Ovary (tissue), 9 donors: ENCODE results near the gene STT3A. TPM values are rescaled to one million over a fixed set of nuclear protein-coding genes. Genes with fewer than 3 reads are reported as not detected.

Experiments
- DNase-seq, 5 donors: peaks; one replicate each; pipeline ENCODE4 v3.0.0-alpha.2; 2019 to 2020
- H3K27ac ChIP-seq, 2 donors: fragments of 200-600 bp; one replicate each; pipeline versions ENCODE4 v1.5.1 to v1.8.0; 2019 to 2022
- H3K27me3 ChIP-seq: fragments of 200-600 bp; one replicate; pipeline ENCODE4 v1.8.0; 2022
- H3K36me3 ChIP-seq: fragments of 200-600 bp; sonication (generic); one replicate; pipeline ENCODE4 v1.5.1; 2019
- H3K4me1 ChIP-seq: one replicate; pipeline ENCODE4 v1.8.1; 2013; ENCODE audit warnings: mild to moderate bottlenecking, moderate library complexity; ENCODE audit not compliant: insufficient read depth
- H3K4me3 ChIP-seq: fragments of 200-600 bp; sonication (generic); one replicate; pipeline ENCODE4 v1.5.1; 2017
- H3K9me3 ChIP-seq, 2 donors: fragments of 200-600 bp in 1 of 2; sonication (generic) in 1 of 2; one replicate each; pipeline versions ENCODE4 v1.5.1 to v1.8.1; 2013 to 2019; ENCODE audit warnings: mild to moderate bottlenecking in 1 of 2, moderate library complexity in 1 of 2
- EP300 ChIP-seq: sonication (generic); formaldehyde crosslinking; IDR thresholded peaks from one replicate; pipeline ENCODE4 v1.6.1; 2017; ENCODE audit warnings: antibody characterized with exemption
- POLR2A ChIP-seq: fragments of 450-650 bp; IDR thresholded peaks from one replicate; pipeline ENCODE4 v1.6.1; 2017; ENCODE audit warnings: antibody characterized with exemption, mild to moderate bottlenecking, moderate library complexity
- WGBS, 3 donors: extraction: QIAGEN DNeasy Blood & Tissue Kit in 1 of 3; methylation state at CpG; one replicate each; pipeline versions ENCODE4 v1.1.5 to v1.1.7; 2013 to 2017; 5-methylcytosine and 5-hydroxymethylcytosine counted together
- intact Hi-C, 4 donors: fragments of 100-400 bp; cut with DNase I; formaldehyde crosslinking; loops; one replicate each; pipeline versions ENCODE4 v1.11.0 to v1.15.1; 2022 to 2023
- polyA plus RNA-seq, 2 donors: library from polyadenylated mRNA; stranded (reverse); fragments of 200-250 nt in 1 of 2; fragments of 350-450 nt in 1 of 2; fragmentation: Illumina TruSeq in 1 of 2; extraction: RNeasy Lipid Tissue Mini Kit (QIAGEN cat#74804) in 1 of 2; gene quantifications; one replicate each; pipeline ENCODE4 v1.2.3, GENCODE V29; 2013 to 2014
- total RNA-seq, 7 donors: library from RNA; depleted of rRNA in 2 of 7; stranded (reverse); fragments of >200 nt in 2 of 7; fragmentation: NEBNext Ultra II Directional in 3 of 7; extraction: Animal tissue kit (Norgen Biotek cat#: 25700) in 3 of 7; gene quantifications; one replicate each; pipeline versions ENCODE4 v1.1.0 to v1.2.4, GENCODE V29; 2016 to 2023
- TF ChIP-seq, protein P1 (sequence below), 3 donors: fragments of 450-650 bp in 2 of 3; fragments of 200-600 bp in 1 of 3; IDR thresholded peaks; one replicate each; pipeline versions ENCODE4 v1.5.1 to v1.8.0; 2016 to 2022; ENCODE audit warnings: antibody characterized with exemption in 3 of 3, mild to moderate bottlenecking in 1 of 3
- donor health status: DM: no; HTN: no; CAD: no; lungs with moderate emphysema.
- donor health status: DM: no; HTN: no; CAD: no.
- donor health status: Bipolar disorder and iron deficiency.
- donor health status: DM: yes; HTN: yes; CAD: no.
- donor health status: DM: no; HTN: no; CAD: no.
- donor health status: DM: yes; HTN: yes; CAD: no.

The STT3A gene
- total and polyA plus RNA-seq, 9 donors = 51.9 to 239 (median 135) TPM

- WGBS, 3 donors = 92 to 94% (median 94%) methylated on average over 3 of the region's 3 CpGs
- H3K27ac ChIP-seq = no peak overlapping the region
- DNase-seq = no peak
- TF ChIP-seq POLR2A = no peak
- TF ChIP-seq, protein P1, sequence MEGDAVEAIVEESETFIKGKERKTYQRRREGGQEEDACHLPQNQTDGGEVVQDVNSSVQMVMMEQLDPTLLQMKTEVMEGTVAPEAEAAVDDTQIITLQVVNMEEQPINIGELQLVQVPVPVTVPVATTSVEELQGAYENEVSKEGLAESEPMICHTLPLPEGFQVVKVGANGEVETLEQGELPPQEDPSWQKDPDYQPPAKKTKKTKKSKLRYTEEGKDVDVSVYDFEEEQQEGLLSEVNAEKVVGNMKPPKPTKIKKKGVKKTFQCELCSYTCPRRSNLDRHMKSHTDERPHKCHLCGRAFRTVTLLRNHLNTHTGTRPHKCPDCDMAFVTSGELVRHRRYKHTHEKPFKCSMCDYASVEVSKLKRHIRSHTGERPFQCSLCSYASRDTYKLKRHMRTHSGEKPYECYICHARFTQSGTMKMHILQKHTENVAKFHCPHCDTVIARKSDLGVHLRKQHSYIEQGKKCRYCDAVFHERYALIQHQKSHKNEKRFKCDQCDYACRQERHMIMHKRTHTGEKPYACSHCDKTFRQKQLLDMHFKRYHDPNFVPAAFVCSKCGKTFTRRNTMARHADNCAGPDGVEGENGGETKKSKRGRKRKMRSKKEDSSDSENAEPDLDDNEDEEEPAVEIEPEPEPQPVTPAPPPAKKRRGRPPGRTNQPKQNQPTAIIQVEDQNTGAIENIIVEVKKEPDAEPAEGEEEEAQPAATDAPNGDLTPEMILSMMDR (IDR thresholded peaks at IDR 0.05) = no peak
- no peak for TF ChIP-seq EP300
- no peaks in the 10 kb centered on the region for H3K4me1 ChIP-seq
- no peaks in the 10 kb centered on the region for H3K9me3 ChIP-seq
- H3K27me3 ChIP-seq = no peaks in the 10 kb centered on the region
- intact Hi-C loops = no loop called here
- H3K36me3 ChIP-seq = no peaks in the 10 kb centered on the region
- H3K4me3 ChIP-seq = no peak overlapping the region
Observed at GRCh38 chr11:125637840-125638239, 45.2 kb downstream of the STT3A start.

- intact Hi-C loops = no loop called here
- no peak overlapping the region for H3K27ac ChIP-seq
- H3K9me3 ChIP-seq = no peaks in the 10 kb centered on the region
- DNase-seq = no peak
- H3K4me1 ChIP-seq = no peaks in the 10 kb centered on the region
- no peak overlapping the region for H3K4me3 ChIP-seq
- no peaks in the 10 kb centered on the region for H3K36me3 ChIP-seq
- WGBS, 3 donors = 94 to 96% (median 95%) methylated on average over 1 of the region's 1 CpG
- H3K27me3 ChIP-seq = no peaks in the 10 kb centered on the region
- TF ChIP-seq POLR2A = no peak
- TF ChIP-seq, protein P1 (IDR thresholded peaks at IDR 0.05) = no peak
Observed at GRCh38 chr11:125638315-125638714, 45.7 kb downstream of the STT3A start.

- Histone ChIP-seq H3K4me1 (no peaks in the 10 kb centered on the region), H3K9me3 (no peaks in the 10 kb centered on the region), H3K27me3 (no peaks in the 10 kb centered on the region), H3K36me3 (no peaks in the 10 kb centered on the region), H3K4me3 (no peak overlapping the region), H3K27ac (no peak overlapping the region)
- TF ChIP-seq POLR2A = no peak
- TF ChIP-seq, protein P1 (IDR thresholded peaks at IDR 0.05) = no peak
- DNase-seq = no peak
- 93 to 97% (median 97%) methylated on average over 3 of the region's 3 CpGs for WGBS, 3 donors
- intact Hi-C loops = no loop called here
Observed at GRCh38 chr11:125645871-125646270, 53.2 kb downstream of the STT3A start.

DNA sequence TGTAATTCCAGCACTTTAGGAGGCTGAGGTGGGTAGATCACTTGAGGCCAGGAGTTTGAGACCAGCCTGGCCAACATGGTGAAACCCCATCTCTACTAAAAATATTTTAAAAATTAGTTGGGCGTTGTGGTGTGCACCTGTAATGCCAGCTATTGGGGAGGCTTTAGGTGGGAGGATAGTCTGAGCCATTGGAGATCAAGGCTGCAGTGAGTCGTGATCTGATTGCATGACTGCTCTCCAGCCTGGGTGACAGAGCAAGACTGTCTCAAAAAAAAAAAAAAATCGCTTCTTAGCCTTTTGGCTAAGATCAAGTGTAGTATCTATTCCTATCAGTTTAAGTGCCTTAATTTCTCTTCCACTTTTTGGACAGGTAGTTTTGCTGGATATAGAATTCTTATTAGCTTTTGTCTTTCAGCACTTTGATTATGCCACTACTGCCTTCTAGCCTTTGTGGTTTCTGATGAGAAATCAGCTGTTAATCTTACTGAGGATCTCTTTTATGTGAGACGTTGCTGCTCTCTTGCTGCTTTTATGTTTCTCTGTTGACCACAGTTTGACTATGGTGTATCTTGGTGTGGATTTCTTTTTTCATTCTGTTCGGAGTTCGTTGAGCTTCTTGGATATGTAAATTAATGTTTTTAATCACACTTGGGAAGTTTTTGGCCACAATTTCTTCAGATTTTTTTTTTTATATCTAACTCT lies 57.0 kb downstream of the STT3A start:
- 90 to 92% (median 90%) methylated on average over 6 of the region's 6 CpGs for WGBS, 3 donors
- no peaks in the 10 kb centered on the region for H3K4me1 ChIP-seq
- no peaks in the 10 kb centered on the region for H3K36me3 ChIP-seq
- no peak overlapping the region for H3K27ac ChIP-seq
- no peaks in the 10 kb centered on the region for H3K27me3 ChIP-seq
- intact Hi-C loops = no loop called here
- H3K9me3 ChIP-seq = no peaks in the 10 kb centered on the region
- no peak for DNase-seq
- TF ChIP-seq EP300 (no peak), POLR2A (no peak)
- TF ChIP-seq, protein P1 (IDR thresholded peaks at IDR 0.05) = no peak
- H3K4me3 ChIP-seq = no peak overlapping the region
